ENCODE results near the gene TCIRG1. TPM values are rescaled to one million over a fixed set of nuclear protein-coding genes. Genes with fewer than 3 reads are reported as not detected.

TCIRG1 gene
- polyA plus RNA-seq, 2 of the 4 experiments (the other 2 are of a cell fraction): 36.3 to 120 TPM

- Histone ChIP-seq H3K4me2 (no peak overlapping the region), H3K4me1 (peaks cover 64% of the 10 kb centered on the region), H3K9me3 (no peaks in the 10 kb centered on the region), H3K4me3 (no peak overlapping the region), H3K27ac (peak overlapping the region in 1 of 2 experiments; percentile 99; a peak in 2 of 6 replicates)
- 100% methylated on average over 10 of the region's 13 CpGs for WGBS (ENCODE audit: missing lambda C conversion rate)
- TF ChIP-seq JUN (IDR thresholded peaks at IDR 0.05) (no peak), RAD21 (conservative IDR thresholded peaks at IDR 0.05 in 1 of 2, IDR thresholded peaks at IDR 0.05 in 1 of 2) (no peak)
- ChIA-PET CTCF (interaction anchor here (1.0 to 12.3 kb wide), 6 partner anchors 8 to 67 kb away, joined by 3 to 204 read pairs (median 6); partner anchors contain the start of genes ALDH3B1, TCIRG1 and UNC93B1), POLR2A (interaction anchor here (1.8 kb wide), 1 partner anchor 12 kb away, joined by 18 read pairs; the partner anchor contains the start of gene ALDH3B1)
- no peak for DNase-seq (ENCODE audit: low read depth in 1 of 2, low spot score in 1 of 2)
- ATAC-seq: no peak
- FAIRE-seq: no peak
Measured at GRCh38 chr11:68022531-68022930, 16.3 kb upstream of the TCIRG1 start.

- H3K4me3 ChIP-seq: no peak overlapping the region
- no peaks in the 10 kb centered on the region for H3K9me3 ChIP-seq
- TF ChIP-seq RARB (CRISPR knock-in tag; IDR thresholded peaks at IDR 0.05) (no peak), CBX2 (IDR thresholded peaks at IDR 0.05; ENCODE audit: borderline replicate concordance, low read depth) (no peak), JUNB (IDR thresholded peaks at IDR 0.05) (no peak), ELK1 (IDR thresholded peaks at IDR 0.05; ENCODE audit: low read depth, low read length) (no peak)
- WGBS (ENCODE audit: missing lambda C conversion rate): 90% methylated on average over 5 of the region's 5 CpGs
- peak overlapping the region in 1 of 2 experiments; percentile 98; a peak in 2 of 6 replicates for H3K27ac ChIP-seq
- H3K4me1 ChIP-seq: peaks cover 64% of the 10 kb centered on the region
- POLR2A ChIA-PET: interaction anchor here (1.5 to 5.3 kb wide), 3 partner anchors 11 to 19 kb away, joined by 3 to 37 read pairs (median 11); partner anchors contain the start of gene ALDH3B1
- CTCF ChIA-PET: interaction anchor here (2.6 to 12.3 kb wide), 3 partner anchors 9 to 18 kb away, joined by 11 to 204 read pairs (median 60); partner anchors contain the start of genes ALDH3B1, TCIRG1 and UNC93B1
- H3K4me2 ChIP-seq: no peak overlapping the region
- FAIRE-seq (no peak), DNase-seq (ENCODE audit: low read depth in 1 of 2, low spot score in 1 of 2) (no peak), ATAC-seq (no peak)
Measured at GRCh38 chr11:68024508-68024907, 14.3 kb upstream of the TCIRG1 start.

GRCh38 chr11:68025047-68025446 lies 13.8 kb upstream of the TCIRG1 start:
- Histone ChIP-seq H3K4me3 (no peak overlapping the region), H3K9me3 (no peaks in the 10 kb centered on the region), H3K4me1 (peaks cover 62% of the 10 kb centered on the region), H3K4me2 (no peak overlapping the region), H3K27ac (peak overlapping the region in 1 of 2 experiments; percentile 98; a peak in 4 of 6 replicates)
- ChIA-PET CTCF (interaction anchor here (2.6 to 12.3 kb wide), 3 partner anchors 10 to 19 kb away, joined by 11 to 204 read pairs (median 60); partner anchors contain the start of genes ALDH3B1, TCIRG1 and UNC93B1), POLR2A (interaction anchor here (1.5 to 5.3 kb wide), 3 partner anchors 11 to 18 kb away, joined by 3 to 37 read pairs (median 11); partner anchors contain the start of gene ALDH3B1)
- ATAC-seq (no peak), FAIRE-seq (peak; percentile 81), DNase-seq (ENCODE audit: low read depth in 1 of 2, low spot score in 1 of 2) (no peak)
- TF ChIP-seq HOXA7 (CRISPR knock-in tag; IDR thresholded peaks at IDR 0.05): no peak
- no peak for TF ChIP-seq HOXB5 (CRISPR knock-in tag; IDR thresholded peaks at IDR 0.05)
- no peak for TF ChIP-seq RFX5 (IDR thresholded peaks at IDR 0.05)
- TF ChIP-seq SREBF2 (IDR thresholded peaks at IDR 0.05): no peak
- TF ChIP-seq JUNB (IDR thresholded peaks at IDR 0.05): no peak
- no peak for TF ChIP-seq RAD21 (conservative IDR thresholded peaks at IDR 0.05 in 1 of 2, IDR thresholded peaks at IDR 0.05 in 1 of 2)
- no peak for TF ChIP-seq RARB (CRISPR knock-in tag; IDR thresholded peaks at IDR 0.05)
- TF ChIP-seq PBX3 (IDR thresholded peaks at IDR 0.05): no peak
- TF ChIP-seq POLR2A (IDR thresholded peaks at IDR 0.05; ENCODE audit: low read length): no peak
- no peak for TF ChIP-seq CHD4 (IDR thresholded peaks at IDR 0.05; ENCODE audit: borderline replicate concordance)
- 84% methylated on average over 5 of the region's 5 CpGs for WGBS (ENCODE audit: missing lambda C conversion rate)

GRCh38 chr11:68026391-68027105 lies 12.3 kb upstream of the TCIRG1 start:
- ATAC-seq (no peak), DNase-seq (ENCODE audit: low read depth in 1 of 2, low spot score in 1 of 2) (no peak), FAIRE-seq (no peak)
- peak overlapping the region; percentile 88 to 98 for H3K27ac ChIP-seq
- H3K4me3 ChIP-seq: no peak overlapping the region
- TF ChIP-seq TFCP2L1 (CRISPR knock-in tag; IDR thresholded peaks at IDR 0.05) (no peak), GATA3 (IDR thresholded peaks at IDR 0.05; ENCODE audit: borderline replicate concordance) (no peak), BCL3 (IDR thresholded peaks at IDR 0.05) (no peak), ATOH8 (CRISPR knock-in tag; IDR thresholded peaks at IDR 0.05; ENCODE audit: low read depth) (no peak), ELK1 (IDR thresholded peaks at IDR 0.05; ENCODE audit: low read depth, low read length) (no peak), EHF (CRISPR knock-in tag; IDR thresholded peaks at IDR 0.05) (no peak)
- peaks cover 52% of the 10 kb centered on the region for H3K4me1 ChIP-seq
- no peaks in the 10 kb centered on the region for H3K9me3 ChIP-seq
- WGBS (ENCODE audit: missing lambda C conversion rate): 90% methylated on average over 11 of the region's 18 CpGs
- CTCF ChIA-PET: interaction anchor here (0.9 to 12.3 kb wide), 5 partner anchors 11 to 1407 kb away, joined by 3 to 204 read pairs (median 23); partner anchors contain the start of genes ALDH3B1, TCIRG1 and UNC93B1
- POLR2A ChIA-PET: interaction anchor here (0.8 to 5.3 kb wide), 4 partner anchors 10 to 16 kb away, joined by 3 to 37 read pairs (median 12); partner anchors contain the start of genes ALDH3B1 and TCIRG1
- H3K4me2 ChIP-seq: peak overlapping the region; percentile 82

Data from A549 (cell line).